ENCODE data around the gene SLC35B2. TPM values are rescaled to one million over a fixed set of nuclear protein-coding genes. Genes with fewer than 3 reads are reported as not detected.

The SLC35B2 gene
- total RNA-seq, 1 experiment from 2014 or later, result 28.9 TPM

DNA sequence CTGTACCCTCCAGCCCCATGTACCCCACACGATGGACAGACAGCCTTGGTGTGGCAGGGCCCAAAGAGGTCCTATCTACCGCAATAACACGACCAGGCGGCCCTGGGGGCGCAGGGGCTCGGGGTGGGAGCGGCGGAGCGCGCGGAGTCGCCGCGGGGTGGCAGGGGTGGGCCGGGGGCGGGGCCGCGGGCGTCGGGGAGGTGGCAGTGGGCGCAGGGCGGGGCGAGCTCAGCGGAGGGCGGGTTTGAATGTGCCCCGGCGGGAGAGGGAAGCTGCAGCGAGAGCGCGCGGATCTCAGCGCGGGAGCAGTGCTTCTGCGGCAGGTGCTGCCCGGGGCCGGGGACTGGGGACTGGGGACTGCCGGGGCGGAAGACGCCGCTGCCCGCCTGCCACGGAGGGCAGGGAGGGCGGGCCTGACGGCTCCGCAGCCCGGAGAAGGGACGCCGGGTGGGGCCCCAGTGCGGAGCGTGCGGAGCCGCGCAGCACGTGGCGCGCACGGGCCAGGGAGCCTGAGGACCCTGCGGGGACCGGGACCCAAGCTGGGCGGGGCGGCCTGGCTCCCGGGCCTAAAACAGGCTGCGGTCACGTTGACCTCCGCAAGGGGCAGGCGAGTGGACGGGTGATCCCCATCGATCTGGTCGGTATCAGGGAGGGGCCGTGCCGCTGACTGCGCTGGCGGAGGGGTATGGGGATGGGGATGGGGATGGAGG, 33.9 kb downstream of the SLC35B2 start, which contains the start of gene SLC29A1:
TSS of gene SLC29A1 (plus strand) at position 277 of the 710 bp plus-strand sequence. CDS start 3,719 bp downstream, outside the sequence.
- peaks cover 57% of the 10 kb centered on the region for H3K4me1 Mint-ChIP-seq
- H3K9me3 Mint-ChIP-seq, result no peaks in the 10 kb centered on the region
- peak; percentile 87 for DNase-seq (ENCODE audit: low spot score)
- ChIA-PET POLR2A (interaction anchor here (0.6 to 5.7 kb wide), 10 partner anchors 11 to 51 kb away, joined by 3 to 63 read pairs (median 6); partner anchors contain the start of genes HSP90AB1 and SLC35B2), CTCF (interaction anchor here (0.6 to 10.7 kb wide), 22 partner anchors 9 to 123 kb away, joined by 3 to 174 read pairs (median 4); partner anchors contain the start of genes HSP90AB1 and SLC35B2)
- peaks cover 5% of the 10 kb centered on the region; the same call in 1 of the 2 replicates for H3K36me3 Mint-ChIP-seq
- peak within 1 kb of the TSS; percentile 89 for H3K4me3 Mint-ChIP-seq
- ATAC-seq, result peak; percentile 38
- H3K27ac Mint-ChIP-seq, result peak within 1 kb of the TSS; percentile 95
- no peaks in the 10 kb centered on the region for H3K27me3 Mint-ChIP-seq (ENCODE audit: low read depth)
- TF ChIP-seq, protein P1, sequence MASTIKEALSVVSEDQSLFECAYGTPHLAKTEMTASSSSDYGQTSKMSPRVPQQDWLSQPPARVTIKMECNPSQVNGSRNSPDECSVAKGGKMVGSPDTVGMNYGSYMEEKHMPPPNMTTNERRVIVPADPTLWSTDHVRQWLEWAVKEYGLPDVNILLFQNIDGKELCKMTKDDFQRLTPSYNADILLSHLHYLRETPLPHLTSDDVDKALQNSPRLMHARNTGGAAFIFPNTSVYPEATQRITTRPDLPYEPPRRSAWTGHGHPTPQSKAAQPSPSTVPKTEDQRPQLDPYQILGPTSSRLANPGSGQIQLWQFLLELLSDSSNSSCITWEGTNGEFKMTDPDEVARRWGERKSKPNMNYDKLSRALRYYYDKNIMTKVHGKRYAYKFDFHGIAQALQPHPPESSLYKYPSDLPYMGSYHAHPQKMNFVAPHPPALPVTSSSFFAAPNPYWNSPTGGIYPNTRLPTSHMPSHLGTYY (CRISPR knock-in tag; IDR thresholded peaks at IDR 0.05), result no peak
- TF ChIP-seq, protein P2, sequence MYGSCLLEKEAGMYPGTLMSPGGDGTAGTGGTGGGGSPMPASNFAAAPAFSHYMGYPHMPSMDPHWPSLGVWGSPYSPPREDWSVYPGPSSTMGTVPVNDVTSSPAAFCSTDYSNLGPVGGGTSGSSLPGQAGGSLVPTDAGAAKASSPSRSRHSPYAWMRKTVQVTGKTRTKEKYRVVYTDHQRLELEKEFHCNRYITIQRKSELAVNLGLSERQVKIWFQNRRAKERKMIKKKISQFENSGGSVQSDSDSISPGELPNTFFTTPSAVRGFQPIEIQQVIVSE (CRISPR knock-in tag; IDR thresholded peaks at IDR 0.05; ENCODE audit: borderline replicate concordance), result no peak
- no peak for TF ChIP-seq ZNF263 (CRISPR knock-in tag; IDR thresholded peaks at IDR 0.05; ENCODE audit: low read depth)
- TF ChIP-seq ZNF396 (CRISPR knock-in tag; IDR thresholded peaks at IDR 0.05; ENCODE audit: borderline replicate concordance), result no peak
- TF ChIP-seq, protein P3, sequence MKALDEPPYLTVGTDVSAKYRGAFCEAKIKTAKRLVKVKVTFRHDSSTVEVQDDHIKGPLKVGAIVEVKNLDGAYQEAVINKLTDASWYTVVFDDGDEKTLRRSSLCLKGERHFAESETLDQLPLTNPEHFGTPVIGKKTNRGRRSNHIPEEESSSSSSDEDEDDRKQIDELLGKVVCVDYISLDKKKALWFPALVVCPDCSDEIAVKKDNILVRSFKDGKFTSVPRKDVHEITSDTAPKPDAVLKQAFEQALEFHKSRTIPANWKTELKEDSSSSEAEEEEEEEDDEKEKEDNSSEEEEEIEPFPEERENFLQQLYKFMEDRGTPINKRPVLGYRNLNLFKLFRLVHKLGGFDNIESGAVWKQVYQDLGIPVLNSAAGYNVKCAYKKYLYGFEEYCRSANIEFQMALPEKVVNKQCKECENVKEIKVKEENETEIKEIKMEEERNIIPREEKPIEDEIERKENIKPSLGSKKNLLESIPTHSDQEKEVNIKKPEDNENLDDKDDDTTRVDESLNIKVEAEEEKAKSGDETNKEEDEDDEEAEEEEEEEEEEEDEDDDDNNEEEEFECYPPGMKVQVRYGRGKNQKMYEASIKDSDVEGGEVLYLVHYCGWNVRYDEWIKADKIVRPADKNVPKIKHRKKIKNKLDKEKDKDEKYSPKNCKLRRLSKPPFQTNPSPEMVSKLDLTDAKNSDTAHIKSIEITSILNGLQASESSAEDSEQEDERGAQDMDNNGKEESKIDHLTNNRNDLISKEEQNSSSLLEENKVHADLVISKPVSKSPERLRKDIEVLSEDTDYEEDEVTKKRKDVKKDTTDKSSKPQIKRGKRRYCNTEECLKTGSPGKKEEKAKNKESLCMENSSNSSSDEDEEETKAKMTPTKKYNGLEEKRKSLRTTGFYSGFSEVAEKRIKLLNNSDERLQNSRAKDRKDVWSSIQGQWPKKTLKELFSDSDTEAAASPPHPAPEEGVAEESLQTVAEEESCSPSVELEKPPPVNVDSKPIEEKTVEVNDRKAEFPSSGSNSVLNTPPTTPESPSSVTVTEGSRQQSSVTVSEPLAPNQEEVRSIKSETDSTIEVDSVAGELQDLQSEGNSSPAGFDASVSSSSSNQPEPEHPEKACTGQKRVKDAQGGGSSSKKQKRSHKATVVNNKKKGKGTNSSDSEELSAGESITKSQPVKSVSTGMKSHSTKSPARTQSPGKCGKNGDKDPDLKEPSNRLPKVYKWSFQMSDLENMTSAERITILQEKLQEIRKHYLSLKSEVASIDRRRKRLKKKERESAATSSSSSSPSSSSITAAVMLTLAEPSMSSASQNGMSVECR (CRISPR knock-in tag; IDR thresholded peaks at IDR 0.05; ENCODE audit: borderline replicate concordance), result peak; percentile 40; the same call in 1 of the 2 replicates
- TF ChIP-seq ZNF138 (CRISPR knock-in tag; conservative IDR thresholded peaks at IDR 0.05), result no peak
- no peak for TF ChIP-seq NR1H2 (CRISPR knock-in tag; IDR thresholded peaks at IDR 0.05)
- TF ChIP-seq, protein P4, sequence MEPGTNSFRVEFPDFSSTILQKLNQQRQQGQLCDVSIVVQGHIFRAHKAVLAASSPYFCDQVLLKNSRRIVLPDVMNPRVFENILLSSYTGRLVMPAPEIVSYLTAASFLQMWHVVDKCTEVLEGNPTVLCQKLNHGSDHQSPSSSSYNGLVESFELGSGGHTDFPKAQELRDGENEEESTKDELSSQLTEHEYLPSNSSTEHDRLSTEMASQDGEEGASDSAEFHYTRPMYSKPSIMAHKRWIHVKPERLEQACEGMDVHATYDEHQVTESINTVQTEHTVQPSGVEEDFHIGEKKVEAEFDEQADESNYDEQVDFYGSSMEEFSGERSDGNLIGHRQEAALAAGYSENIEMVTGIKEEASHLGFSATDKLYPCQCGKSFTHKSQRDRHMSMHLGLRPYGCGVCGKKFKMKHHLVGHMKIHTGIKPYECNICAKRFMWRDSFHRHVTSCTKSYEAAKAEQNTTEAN (CRISPR knock-in tag; IDR thresholded peaks at IDR 0.05), result no peak
- TF ChIP-seq KAT7 (CRISPR knock-in tag; IDR thresholded peaks at IDR 0.05; ENCODE audit: borderline replicate concordance), result no peak
- TF ChIP-seq, protein P5, sequence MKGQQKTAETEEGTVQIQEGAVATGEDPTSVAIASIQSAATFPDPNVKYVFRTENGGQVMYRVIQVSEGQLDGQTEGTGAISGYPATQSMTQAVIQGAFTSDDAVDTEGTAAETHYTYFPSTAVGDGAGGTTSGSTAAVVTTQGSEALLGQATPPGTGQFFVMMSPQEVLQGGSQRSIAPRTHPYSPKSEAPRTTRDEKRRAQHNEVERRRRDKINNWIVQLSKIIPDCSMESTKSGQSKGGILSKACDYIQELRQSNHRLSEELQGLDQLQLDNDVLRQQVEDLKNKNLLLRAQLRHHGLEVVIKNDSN (CRISPR knock-in tag; IDR thresholded peaks at IDR 0.05), result peak; percentile 36
- TF ChIP-seq, protein P6, sequence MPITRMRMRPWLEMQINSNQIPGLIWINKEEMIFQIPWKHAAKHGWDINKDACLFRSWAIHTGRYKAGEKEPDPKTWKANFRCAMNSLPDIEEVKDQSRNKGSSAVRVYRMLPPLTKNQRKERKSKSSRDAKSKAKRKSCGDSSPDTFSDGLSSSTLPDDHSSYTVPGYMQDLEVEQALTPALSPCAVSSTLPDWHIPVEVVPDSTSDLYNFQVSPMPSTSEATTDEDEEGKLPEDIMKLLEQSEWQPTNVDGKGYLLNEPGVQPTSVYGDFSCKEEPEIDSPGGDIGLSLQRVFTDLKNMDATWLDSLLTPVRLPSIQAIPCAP (CRISPR knock-in tag; IDR thresholded peaks at IDR 0.05), result peak; percentile 41; the same call in 1 of the 2 replicates
- peak; percentile 54; the same call in 1 of the 2 replicates for TF ChIP-seq ZNF232 (CRISPR knock-in tag; IDR thresholded peaks at IDR 0.05)
- TF ChIP-seq, protein P7, sequence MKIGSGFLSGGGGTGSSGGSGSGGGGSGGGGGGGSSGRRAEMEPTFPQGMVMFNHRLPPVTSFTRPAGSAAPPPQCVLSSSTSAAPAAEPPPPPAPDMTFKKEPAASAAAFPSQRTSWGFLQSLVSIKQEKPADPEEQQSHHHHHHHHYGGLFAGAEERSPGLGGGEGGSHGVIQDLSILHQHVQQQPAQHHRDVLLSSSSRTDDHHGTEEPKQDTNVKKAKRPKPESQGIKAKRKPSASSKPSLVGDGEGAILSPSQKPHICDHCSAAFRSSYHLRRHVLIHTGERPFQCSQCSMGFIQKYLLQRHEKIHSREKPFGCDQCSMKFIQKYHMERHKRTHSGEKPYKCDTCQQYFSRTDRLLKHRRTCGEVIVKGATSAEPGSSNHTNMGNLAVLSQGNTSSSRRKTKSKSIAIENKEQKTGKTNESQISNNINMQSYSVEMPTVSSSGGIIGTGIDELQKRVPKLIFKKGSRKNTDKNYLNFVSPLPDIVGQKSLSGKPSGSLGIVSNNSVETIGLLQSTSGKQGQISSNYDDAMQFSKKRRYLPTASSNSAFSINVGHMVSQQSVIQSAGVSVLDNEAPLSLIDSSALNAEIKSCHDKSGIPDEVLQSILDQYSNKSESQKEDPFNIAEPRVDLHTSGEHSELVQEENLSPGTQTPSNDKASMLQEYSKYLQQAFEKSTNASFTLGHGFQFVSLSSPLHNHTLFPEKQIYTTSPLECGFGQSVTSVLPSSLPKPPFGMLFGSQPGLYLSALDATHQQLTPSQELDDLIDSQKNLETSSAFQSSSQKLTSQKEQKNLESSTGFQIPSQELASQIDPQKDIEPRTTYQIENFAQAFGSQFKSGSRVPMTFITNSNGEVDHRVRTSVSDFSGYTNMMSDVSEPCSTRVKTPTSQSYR (CRISPR knock-in tag; IDR thresholded peaks at IDR 0.05), result no peak
- TF ChIP-seq, protein P8, sequence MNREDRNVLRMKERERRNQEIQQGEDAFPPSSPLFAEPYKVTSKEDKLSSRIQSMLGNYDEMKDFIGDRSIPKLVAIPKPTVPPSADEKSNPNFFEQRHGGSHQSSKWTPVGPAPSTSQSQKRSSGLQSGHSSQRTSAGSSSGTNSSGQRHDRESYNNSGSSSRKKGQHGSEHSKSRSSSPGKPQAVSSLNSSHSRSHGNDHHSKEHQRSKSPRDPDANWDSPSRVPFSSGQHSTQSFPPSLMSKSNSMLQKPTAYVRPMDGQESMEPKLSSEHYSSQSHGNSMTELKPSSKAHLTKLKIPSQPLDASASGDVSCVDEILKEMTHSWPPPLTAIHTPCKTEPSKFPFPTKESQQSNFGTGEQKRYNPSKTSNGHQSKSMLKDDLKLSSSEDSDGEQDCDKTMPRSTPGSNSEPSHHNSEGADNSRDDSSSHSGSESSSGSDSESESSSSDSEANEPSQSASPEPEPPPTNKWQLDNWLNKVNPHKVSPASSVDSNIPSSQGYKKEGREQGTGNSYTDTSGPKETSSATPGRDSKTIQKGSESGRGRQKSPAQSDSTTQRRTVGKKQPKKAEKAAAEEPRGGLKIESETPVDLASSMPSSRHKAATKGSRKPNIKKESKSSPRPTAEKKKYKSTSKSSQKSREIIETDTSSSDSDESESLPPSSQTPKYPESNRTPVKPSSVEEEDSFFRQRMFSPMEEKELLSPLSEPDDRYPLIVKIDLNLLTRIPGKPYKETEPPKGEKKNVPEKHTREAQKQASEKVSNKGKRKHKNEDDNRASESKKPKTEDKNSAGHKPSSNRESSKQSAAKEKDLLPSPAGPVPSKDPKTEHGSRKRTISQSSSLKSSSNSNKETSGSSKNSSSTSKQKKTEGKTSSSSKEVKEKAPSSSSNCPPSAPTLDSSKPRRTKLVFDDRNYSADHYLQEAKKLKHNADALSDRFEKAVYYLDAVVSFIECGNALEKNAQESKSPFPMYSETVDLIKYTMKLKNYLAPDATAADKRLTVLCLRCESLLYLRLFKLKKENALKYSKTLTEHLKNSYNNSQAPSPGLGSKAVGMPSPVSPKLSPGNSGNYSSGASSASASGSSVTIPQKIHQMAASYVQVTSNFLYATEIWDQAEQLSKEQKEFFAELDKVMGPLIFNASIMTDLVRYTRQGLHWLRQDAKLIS (CRISPR knock-in tag; IDR thresholded peaks at IDR 0.05; ENCODE audit: borderline replicate concordance), result no peak
- TF ChIP-seq RELA (CRISPR knock-in tag; IDR thresholded peaks at IDR 0.05; ENCODE audit: borderline replicate concordance), result peak; percentile 72; the same call in 1 of the 2 replicates
- TF ChIP-seq ZNF219 (CRISPR knock-in tag; IDR thresholded peaks at IDR 0.05; ENCODE audit: borderline replicate concordance), result no peak
- no peak for TF ChIP-seq NFE2L1 (CRISPR knock-in tag; IDR thresholded peaks at IDR 0.05)
